ENCODE measurements around the gene CBFA2T3.

The CBFA2T3 gene

GRCh38 chr16:88826070-88826840 lies 150.8 kb downstream of the CBFA2T3 start:
- DNase-seq (ENCODE audit: low read depth in 1 of 2, low spot score in 1 of 2), result no peak

DNA sequence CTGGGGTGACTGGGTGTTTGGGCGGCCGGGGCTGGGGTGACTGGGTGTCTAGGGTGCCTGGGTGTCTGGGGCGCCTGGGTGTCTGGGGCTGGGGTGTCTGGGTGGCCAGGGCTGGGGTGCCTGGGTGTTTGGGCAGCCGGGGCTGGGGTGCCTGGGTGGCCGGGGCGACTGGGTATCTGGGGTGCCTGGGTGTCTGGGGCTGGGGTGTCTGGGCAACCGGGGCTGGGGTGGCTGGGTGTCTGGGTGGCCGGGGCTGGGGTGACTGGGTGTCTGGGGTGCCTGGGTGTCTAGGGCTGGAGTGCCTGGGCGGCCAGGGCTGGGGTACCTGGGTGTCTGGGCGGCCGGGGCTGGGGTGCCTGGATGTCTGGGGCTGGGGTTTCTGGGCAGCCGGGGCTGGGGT lies 151.9 kb downstream of the CBFA2T3 start:
- no peak for DNase-seq (ENCODE audit: low read depth in 1 of 2, low spot score in 1 of 2)
